GM19397 (cell line): ENCODE results near the gene ZNF500.
"Not testable (repeated sequence)": the region's sequence is repeated elsewhere in the genome, so short reads cannot be mapped to it uniquely, and the experiment has no call there.

Experiments used
- ATAC-seq: cut with Tn5 transposase; IDR thresholded peaks from one replicate; pipeline ENCODE4 v1.9.1; 2021; ENCODE audit warnings: mild to moderate bottlenecking, moderate library complexity; ENCODE audit not compliant: unreplicated experiment

Gene ZNF500

GRCh38 chr16:4796982-4797804 lies 30.2 kb upstream of the ZNF500 start:
- no peak for ATAC-seq

- no peak for ATAC-seq
Measured at GRCh38 chr16:4795828-4796572, 29.0 kb upstream of the ZNF500 start.

DNA sequence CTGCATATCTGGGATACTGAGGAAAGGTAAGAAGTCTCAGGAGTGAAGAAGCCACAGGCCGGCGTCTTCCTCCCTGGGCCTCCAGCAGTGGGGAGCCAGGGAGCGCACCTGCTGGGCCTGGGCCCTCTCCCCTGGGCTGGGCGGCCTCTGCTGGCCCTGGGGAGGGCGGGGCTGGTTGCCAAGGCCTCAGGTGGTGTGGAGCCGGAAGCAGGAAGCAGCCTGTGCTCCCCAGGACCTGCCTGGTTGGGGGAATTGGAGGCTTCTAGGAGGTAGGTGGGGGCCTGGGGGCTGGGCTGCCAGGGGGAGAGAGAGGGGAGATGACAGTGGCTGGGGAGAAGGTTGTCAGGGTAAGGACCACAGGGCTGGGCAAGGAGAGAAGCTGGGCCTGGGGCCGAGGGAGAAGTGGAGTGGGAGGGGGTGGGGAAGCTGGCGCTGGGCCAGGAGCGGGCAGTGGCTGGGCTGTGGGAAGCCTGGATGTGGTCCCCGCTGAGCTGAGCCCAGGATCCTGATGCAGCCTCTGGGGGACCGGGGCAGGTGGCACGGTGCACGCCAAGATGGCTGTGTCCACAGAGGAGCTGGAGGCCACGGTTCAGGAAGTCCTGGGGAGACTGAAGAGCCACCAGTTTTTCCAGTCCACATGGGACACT lies 28.3 kb upstream of the ZNF500 start, which contains the start of gene SMIM22:
TSS of gene SMIM22 (plus strand) at position 189 of the 647 bp plus-strand sequence. CDS start at position 555, 366 bp downstream.
- ATAC-seq: no peak

DNA sequence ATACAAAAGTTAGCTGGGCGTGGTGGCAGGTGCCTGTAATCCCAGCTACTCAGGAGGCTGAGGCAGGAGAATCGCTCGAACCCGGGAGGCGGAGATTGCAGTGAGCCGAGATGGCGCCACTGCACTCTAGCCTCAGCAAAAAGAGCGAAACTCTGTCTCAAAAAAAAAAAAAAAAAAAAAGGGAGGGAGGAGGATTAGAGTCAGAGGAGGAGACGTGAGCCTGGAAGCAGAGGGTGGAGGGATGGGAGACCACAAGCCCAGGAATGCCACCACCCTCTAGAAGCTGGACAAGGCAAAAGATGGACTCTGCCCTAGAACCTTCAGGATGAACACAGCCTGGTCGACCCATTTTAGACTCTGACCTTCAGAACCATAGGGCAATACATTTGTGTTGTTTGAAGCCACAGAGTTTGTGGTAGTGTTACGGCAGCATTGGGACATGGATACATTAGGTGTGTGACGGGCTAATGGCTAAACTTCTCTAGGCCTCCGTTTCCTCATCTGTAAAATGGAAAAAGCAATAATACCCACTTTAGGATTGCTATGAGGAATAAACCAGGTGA lies 26.1 kb upstream of the ZNF500 start:
- ATAC-seq: no peak

DNA sequence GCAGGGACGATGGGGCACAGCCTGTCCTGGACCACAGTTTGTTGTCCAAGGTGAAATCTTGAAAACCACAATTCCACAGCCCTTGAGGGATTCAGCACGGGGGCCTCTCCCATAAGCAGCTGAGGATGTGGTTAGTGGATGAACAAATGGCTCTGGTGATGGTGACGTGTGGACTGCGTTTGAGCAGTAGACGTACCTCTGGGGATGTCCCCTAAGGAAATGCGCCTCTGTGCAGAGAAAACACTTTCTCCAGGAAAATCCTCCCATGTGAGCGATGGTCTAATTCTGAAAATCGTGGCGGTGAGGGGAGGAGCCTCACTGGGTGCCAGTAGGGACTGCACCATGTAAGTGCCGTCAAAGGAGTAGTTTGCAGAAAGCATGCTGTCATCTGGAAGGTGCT lies 23.9 kb upstream of the ZNF500 start:
- no peak for ATAC-seq

- ATAC-seq: no peak
Measured at GRCh38 chr16:4790261-4790660, 23.3 kb upstream of the ZNF500 start.

DNA sequence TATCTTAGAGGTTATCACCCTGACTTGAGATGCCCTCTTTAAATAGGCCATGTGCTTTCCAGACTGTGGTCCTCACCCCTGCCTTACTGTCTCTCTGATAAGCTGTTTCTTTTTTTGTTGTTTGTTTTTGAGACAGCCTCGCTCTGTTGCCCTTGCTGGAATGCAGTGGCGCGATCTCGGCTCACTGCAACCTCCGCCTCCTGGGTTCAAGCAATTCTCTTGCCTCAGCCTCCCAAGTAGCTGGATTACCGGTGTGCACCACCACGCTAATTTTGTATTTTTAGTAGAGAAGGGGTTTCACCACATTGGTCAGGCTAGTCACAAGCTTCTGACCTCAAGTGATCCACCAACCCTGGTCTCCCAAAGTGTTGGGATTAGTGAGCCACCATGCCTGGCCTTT lies 21.9 kb upstream of the ZNF500 start:
- ATAC-seq: no peak

DNA sequence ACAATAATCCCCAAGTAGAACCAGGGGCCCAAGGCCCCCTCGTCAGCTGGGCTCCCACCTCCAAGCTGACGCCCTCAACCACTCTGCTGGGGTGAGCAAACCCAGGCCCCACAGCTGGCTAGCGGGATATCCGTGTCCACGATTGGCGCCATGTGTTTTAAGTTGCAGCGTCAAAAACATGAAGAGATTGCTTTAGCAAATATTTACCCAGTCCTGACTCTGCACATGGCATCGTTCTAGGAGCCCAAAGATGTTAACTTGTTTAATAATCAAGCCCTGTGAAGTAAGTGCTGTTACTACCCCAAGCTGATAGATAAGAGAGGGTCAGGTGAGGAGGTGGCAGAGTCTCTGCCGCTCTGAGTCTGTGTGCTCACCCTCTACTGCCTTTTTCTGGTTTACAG lies 21.5 kb upstream of the ZNF500 start:
- no peak for ATAC-seq

- no peak for ATAC-seq
Measured at GRCh38 chr16:4787627-4788482, 20.9 kb upstream of the ZNF500 start, which contains the start of gene SEPTIN12. Gene SEPTIN12 (minus strand): TSS chr16:4788345. CDS start chr16:4787645, 700 bp downstream.

GRCh38 chr16:4787068-4787467 lies 20.1 kb upstream of the ZNF500 start:
- no peak for ATAC-seq

DNA sequence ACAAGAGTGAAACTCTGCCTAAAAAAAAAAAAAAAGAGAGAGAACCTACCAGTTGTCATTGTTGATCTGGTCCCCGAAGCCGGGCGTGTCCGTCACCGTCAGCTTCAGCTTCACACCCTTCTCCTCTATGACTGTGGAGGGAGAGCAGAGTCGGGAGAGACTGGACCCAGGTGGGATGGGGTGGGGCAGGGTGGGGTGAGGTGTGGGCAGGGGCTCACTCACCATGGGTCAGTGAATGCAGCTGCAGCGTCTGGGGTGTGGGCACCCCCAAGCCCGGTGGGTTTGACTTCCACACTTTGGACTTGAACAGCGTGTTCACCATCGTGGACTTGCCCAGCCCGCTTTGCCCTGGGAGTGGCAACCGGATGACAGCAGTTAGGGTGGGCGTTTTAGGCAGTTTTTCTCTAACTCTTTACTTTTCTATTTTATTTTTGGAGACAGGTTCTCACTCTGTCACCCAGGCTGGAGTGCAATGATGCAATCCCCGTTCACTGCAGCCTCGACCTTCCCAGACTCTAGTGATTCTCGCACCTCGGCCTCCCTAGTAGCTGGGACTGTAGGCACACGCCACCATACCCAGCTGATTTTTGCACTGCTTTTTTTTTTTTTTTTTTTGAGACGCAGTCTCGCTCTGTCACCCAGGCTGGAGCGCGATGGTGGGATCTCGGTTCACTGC lies 18.9 kb upstream of the ZNF500 start:
- no peak for ATAC-seq

DNA sequence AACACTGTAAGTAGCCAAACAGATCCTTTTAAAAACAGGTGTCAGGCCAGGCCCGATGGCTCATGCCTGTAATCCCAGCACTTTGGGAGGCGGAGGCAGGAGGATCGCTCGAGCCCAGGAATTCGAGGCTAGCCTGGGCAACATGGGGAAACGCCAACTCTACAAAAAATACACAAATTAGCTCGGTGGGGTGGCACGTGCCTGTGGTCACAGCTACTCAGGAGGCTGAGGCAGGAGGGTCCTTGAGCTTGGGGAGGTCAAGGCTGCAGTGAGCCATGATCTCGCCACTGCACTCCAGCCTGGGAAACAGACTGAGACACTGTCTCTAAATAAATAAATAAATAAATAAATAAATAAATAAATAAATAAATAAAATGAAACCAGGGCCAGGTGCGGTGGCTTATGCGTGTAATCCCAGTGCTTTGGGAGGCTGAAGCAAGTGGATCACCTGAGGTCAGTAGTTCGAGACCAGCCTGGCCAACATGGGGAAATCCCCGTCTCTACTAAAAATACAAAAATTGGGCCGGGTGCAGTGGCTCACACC lies 17.6 kb upstream of the ZNF500 start:
- not testable (repeated sequence) for ATAC-seq

DNA sequence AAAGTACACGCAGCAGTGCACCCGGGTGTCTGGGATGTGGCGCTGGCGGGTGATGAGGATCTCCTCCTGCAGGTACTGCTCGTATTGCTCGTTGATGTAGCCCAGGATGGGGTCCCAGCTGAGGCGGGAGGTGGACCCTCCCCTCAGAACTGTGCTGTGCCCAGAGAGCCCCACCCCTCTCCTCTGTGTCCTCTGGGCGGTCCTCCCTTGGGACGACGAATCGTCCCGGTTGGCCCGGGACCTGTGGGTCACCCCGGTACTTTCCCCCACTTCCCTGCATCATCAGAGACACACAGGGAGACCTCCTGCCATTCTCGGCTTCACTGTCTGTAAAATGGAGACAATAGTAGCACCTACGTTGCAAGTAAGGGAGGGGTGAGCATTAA lies 17.0 kb upstream of the ZNF500 start:
- no peak for ATAC-seq

- no peak for ATAC-seq
Measured at GRCh38 chr16:4783251-4783950, 16.4 kb upstream of the ZNF500 start.

DNA sequence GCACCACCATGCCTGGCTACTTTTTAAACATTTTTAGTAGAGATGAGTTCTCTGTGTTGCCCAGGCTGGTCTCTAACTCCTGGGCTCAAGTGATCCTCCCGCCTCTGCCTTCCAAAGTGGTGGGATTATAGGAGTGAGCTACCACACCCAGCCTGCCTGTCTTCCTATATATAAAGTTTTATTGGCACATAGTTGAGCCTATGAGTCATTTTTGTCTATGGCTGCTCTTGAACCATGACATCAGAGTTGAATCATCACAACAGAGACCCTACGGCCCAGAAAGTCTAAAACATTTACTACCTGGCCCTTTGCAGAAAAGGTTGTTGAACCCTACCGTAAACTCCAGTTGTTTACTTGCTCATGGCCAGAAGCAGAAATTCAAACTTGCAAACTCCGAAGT lies 13.3 kb upstream of the ZNF500 start:
- no peak for ATAC-seq

DNA sequence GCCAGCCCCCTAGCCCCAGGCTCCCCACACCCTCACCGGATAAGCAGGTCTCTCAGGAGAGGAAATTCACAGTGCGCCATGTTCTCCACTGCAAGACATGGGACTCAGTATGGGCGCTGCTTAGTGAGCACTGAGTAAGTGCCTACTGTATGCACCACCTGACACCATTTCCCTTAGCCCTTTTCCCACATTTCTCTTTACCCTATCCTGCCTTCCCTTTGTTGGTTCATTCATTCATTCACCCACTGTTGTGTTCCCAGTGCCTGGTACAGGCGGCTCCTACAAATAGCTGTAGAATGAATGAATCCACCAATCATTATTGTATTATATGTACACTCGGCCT lies 11.1 kb upstream of the ZNF500 start:
- ATAC-seq: no peak

GRCh38 chr16:4777339-4778049 lies 10.5 kb upstream of the ZNF500 start:
- ATAC-seq: no peak

DNA sequence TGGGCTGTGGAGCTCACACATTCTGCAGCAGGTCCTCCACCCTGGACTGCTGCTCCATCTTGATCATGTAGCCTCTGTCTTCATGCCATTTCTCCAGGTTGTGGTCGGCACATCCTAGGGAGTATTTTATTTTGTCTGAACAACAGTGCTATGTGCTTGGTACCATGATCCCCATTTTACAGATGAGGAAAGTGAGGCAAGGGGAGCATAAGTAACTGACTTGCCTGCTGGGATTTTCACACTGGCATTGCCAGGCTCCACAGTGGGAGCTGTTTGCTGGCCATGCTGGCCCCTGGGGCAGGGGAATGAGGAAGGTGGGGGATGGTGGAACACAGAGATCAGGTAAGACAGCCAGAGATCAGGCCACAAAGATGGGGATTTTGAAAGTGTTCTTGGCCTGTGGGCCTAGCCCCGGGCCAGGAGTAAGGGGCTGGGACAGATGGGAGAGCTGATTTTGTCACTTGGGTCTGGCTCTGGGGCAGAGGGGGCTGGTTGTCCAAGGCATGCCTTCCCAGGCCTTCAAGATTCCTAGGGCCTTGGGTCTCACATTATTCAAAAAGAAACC lies 9.3 kb upstream of the ZNF500 start:
- ATAC-seq: no peak
